Activated T-helper 2 cell treated with anti-CD3 and anti-CD28 coated beads, Interferon-gamma antibody, Interleukin-2, Interleukin-4, amounts not matched to agents 10 μg/mL and 5 μg/mL and 100 μg/mL, durations not matched to agents 14 hours and 24 hours and 36 hours (primary cell): Measurements from ENCODE around the gene PTCH1. TPM values are rescaled to one million over a fixed set of nuclear protein-coding genes. Genes with fewer than 3 reads are reported as not detected.

Experiments used
- DNase-seq: peaks from one replicate; pipeline ENCODE4 v3.0.0; 2021; ENCODE audit warnings: low spot score
- H3K27ac Mint-ChIP-seq: one replicate; pipeline ENCODE4 v1.8.0; 2021; ENCODE audit warnings: mixed read lengths
- H3K27me3 Mint-ChIP-seq: one replicate; pipeline ENCODE4 v1.8.0; 2021; ENCODE audit warnings: low read depth, mixed read lengths
- H3K36me3 Mint-ChIP-seq: one replicate; pipeline ENCODE4 v1.8.0; 2021; ENCODE audit warnings: low read depth, mixed read lengths
- H3K4me1 Mint-ChIP-seq: one replicate; pipeline ENCODE4 v1.8.0; 2021; ENCODE audit warnings: low read depth, mixed read lengths
- H3K4me3 Mint-ChIP-seq: one replicate; pipeline ENCODE4 v1.8.0; 2021; ENCODE audit warnings: low read depth, mild to moderate bottlenecking, moderate library complexity, mixed read lengths
- H3K9me3 Mint-ChIP-seq: one replicate; pipeline ENCODE4 v1.8.0; 2021; ENCODE audit warnings: mixed read lengths
- intact Hi-C: fragments of 100-400 bp; cut with micrococcal nuclease; formaldehyde crosslinking; loops from one replicate; pipeline ENCODE4 v1.15.1; 2023
- total RNA-seq: library from RNA; stranded (reverse); gene quantifications from 2 replicates; pipeline ENCODE4 v1.2.3, GENCODE V29; 2022

The PTCH1 gene
- total RNA-seq, 1 donor from 2014 or later, result 5.2 TPM

DNA sequence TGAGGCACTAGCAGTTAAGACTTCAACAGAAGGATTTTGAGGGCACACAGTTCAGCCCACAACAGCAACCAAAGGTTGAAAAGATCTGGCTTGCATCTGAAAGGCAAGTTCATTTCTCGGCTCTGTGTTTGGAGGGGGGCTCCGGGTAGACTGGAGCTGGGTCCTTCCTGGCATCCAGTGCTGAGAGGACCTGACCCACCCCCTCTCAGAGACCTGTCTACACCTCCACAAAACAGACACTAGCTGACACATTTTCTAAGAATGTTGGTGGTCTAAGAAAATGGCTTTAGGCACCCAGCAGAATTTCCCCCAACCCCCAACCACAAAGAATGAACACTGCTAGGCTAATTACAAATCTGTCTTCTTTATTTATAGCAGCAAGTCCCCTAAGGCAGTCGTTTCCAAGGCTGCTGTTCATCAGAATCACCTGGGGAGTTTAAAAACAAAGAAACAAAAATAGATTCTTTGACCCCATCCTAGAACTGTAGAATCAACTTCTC lies 6.2 kb upstream of the PTCH1 start:
- Mint-ChIP-seq H3K9me3 (no peaks in the 10 kb centered on the region), H3K4me1 (no peaks in the 10 kb centered on the region), H3K27me3 (peaks cover 47% of the 10 kb centered on the region), H3K36me3 (no peaks in the 10 kb centered on the region), H3K27ac (no peak overlapping the region), H3K4me3 (no peak overlapping the region)
- intact Hi-C loops, result no loop called here
- DNase-seq, result no peak

DNA sequence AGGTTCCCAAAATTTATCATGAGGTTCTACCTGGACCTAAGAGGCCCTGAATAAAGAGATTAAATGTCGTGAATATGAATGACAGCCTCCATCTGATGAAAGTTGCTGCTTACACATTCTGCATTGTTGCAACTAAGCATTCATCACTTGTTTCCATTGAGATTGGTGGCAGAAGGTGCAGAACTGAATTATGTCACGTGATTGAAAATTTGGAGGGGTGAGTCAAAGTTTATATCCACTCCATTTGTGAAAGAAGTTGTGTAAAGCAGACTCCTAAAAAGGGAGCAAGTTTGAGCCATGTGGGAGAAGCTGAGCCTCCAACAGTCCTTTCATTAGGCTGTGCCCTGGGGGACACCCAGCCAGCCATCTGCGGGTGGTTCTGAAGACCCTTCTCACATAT lies 4.9 kb upstream of the PTCH1 start:
- H3K27me3 Mint-ChIP-seq, result peaks cover 49% of the 10 kb centered on the region
- no peak overlapping the region for H3K4me3 Mint-ChIP-seq
- DNase-seq, result no peak
- no peaks in the 10 kb centered on the region for H3K36me3 Mint-ChIP-seq
- no peaks in the 10 kb centered on the region for H3K9me3 Mint-ChIP-seq
- peaks cover under 1% of the 10 kb centered on the region for H3K4me1 Mint-ChIP-seq
- intact Hi-C loops, result no loop called here
- H3K27ac Mint-ChIP-seq, result no peak overlapping the region

DNA sequence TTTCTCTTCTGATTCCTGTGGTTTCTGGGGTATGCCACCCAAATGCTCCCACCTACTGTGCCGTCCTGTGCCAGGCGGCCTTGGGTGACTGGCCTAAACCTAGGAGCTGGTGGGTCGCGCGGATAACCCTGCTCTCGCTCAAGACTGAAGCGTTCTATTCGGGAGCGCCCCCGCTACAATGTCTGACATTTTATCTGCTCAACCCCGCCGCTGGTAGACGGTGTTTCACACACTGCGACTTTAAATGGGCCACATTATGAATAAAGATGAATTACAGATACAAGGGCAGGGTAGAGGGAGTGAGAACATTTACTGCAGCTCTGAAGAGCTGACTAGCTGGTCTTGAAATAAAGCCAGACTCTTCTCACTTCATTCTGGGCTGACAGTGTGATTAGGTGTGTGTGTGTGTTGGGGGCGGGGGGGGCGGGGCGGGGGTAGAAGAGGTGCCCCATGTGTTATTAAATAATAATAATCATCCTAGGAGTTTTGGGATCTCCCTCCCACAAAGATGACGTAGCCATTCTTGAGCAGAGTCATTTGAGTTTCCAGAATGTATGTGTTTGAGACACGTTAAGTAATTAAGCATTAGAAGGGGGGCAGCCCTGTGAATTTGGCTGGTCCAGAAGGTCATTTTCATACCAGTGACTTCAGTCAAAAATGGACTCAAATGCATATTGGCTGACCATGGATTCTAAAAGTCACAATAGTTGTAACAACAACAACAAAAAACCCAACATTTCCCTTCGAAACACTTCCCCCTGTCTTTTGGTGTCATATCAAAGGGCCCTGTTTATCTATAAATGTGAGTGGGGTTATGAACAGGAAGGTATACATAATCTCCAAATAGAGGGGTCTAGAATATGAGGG lies 1.0 kb upstream of the PTCH1 start:
- Mint-ChIP-seq H3K27ac (no peak overlapping the region), H3K27me3 (peaks cover 72% of the 10 kb centered on the region), H3K9me3 (no peaks in the 10 kb centered on the region), H3K4me3 (peak overlapping the region; percentile 40), H3K36me3 (peaks cover 9% of the 10 kb centered on the region), H3K4me1 (peaks cover 14% of the 10 kb centered on the region)
- intact Hi-C loops, result no loop called here
- no peak for DNase-seq

DNA sequence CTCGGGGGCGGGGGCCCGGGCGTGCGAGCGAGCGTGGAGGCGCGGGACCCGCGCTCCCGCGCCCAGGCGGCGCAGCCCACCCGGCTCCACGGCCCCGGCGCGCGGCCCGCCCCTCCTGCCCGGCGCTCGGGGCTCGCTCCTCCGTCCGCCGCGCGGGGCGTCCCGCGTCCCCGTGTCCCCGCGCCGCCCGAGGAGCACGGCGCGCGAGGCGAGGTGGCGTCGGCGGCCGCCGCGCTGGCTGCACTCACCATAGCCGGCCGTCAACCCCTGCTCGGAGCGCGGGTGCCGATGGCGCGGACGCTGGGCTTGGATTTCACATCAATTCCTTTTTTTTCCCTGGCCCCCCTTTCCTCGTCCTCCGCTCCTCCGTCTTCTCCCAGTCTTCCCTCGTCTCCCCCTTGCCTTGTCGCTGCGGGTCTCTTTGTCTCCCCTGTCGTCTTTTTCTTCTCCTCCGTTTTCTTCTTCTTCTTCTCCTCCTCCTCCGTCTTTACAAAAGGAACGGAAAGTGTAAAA lies 494 bp downstream of the PTCH1 start:
- Mint-ChIP-seq H3K4me3 (peak overlapping the region; percentile 91), H3K4me1 (peaks cover 23% of the 10 kb centered on the region), H3K27me3 (peaks cover 74% of the 10 kb centered on the region), H3K27ac (peak overlapping the region; percentile 49), H3K36me3 (peaks cover 10% of the 10 kb centered on the region), H3K9me3 (no peaks in the 10 kb centered on the region)
- no peak for DNase-seq
- intact Hi-C loops, result loop anchor here (1.0 kb wide), 1 partner anchor 8 kb away; no protein-coding TSS in a partner anchor

DNA sequence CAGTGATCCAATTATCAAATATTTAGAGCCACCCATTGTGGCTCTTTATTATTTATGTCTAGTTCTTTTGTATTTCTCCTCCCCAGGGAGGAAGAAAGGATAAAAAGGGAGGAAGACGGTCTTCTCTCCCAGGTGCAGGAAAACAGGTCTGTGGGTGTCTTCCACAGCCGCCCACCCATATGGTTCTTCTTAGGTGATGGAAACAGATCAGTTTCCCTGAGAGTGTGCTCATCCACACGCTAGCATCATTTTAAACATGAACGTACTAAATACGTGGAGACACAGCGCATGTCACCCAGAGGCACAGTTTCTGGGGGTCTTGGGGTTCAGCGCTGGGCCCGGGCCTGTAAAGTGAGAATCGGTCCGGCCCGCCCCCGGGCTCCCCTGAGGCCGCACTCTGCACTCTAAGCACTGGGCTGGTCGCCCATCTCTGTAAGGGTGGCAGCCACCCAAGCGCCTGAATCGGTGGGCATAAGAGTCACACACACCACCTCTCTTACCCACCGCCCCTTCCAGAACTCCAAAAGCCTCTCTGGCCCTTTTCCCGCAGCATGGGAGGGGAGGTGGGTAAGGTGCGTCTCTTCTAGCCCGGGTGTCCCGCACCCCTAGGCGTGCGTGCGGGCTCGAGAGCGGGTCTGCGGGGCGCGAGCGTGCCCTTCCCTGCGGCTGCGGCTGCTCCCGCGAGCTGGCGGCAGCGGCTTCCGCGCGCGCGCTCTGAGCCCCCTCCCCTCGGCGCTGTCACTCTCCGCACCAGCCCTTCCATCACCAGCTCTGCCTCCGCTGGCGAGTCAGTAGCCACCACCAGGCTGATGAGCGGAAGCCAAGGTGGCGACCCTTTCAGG lies 1.3 kb downstream of the PTCH1 start:
- H3K36me3 Mint-ChIP-seq, result peaks cover 10% of the 10 kb centered on the region
- H3K27ac Mint-ChIP-seq, result no peak overlapping the region
- peaks cover 23% of the 10 kb centered on the region for H3K4me1 Mint-ChIP-seq
- DNase-seq, result no peak
- H3K9me3 Mint-ChIP-seq, result no peaks in the 10 kb centered on the region
- intact Hi-C loops, result loop anchor here (1.0 kb wide), 1 partner anchor 7 kb away; no protein-coding TSS in a partner anchor
- H3K4me3 Mint-ChIP-seq, result peak overlapping the region; percentile 37
- peaks cover 67% of the 10 kb centered on the region for H3K27me3 Mint-ChIP-seq

DNA sequence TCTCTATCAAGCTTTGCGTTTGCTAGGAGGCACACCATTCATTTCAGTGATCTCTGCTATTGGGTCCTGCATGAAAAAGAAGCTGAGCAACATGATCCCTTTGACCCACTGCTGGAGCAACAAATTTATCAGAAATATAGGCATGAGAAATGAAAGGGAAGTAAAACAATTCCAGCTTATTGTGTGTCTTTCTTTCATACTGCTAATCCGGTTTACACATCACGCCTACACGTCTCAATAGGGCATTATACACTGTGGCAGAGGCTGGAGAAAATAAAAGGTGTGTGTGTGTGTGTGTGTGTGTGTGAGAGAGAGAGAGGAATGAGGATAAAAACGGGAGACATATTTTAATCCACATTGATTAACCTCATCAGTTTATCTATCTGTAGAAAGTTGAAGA lies 2.4 kb downstream of the PTCH1 start:
- DNase-seq, result no peak
- Mint-ChIP-seq H3K36me3 (peaks cover 10% of the 10 kb centered on the region), H3K9me3 (no peaks in the 10 kb centered on the region), H3K4me3 (peak overlapping the region; percentile 26), H3K27me3 (peaks cover 63% of the 10 kb centered on the region), H3K27ac (no peak overlapping the region), H3K4me1 (peaks cover 30% of the 10 kb centered on the region)
- intact Hi-C loops, result loop anchor here (5.0 kb wide), 2 partner anchors 493 to 638 kb away; no protein-coding TSS in a partner anchor

DNA sequence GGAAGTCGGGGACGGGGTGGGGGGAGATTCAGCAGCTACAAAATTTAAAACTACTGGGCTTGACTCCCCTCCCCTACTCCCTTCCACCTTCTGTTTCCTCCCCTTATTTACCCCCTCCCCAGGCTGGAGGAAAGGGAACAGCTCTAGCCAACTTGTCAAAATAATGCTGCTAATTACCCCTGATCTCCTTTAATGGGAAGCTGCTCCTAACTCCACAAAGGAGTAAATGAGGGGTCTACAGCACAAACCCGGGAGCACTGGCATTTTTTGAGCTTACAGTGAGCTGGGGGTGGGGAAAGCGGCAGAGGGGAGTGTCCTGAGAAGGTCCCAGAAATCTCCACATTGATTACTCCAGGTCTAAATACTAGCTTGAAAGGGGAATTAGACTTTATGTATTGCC lies 3.1 kb downstream of the PTCH1 start:
- peaks cover 10% of the 10 kb centered on the region for H3K36me3 Mint-ChIP-seq
- no peak overlapping the region for H3K4me3 Mint-ChIP-seq
- no peak overlapping the region for H3K27ac Mint-ChIP-seq
- no peaks in the 10 kb centered on the region for H3K9me3 Mint-ChIP-seq
- DNase-seq, result no peak
- H3K27me3 Mint-ChIP-seq, result peaks cover 62% of the 10 kb centered on the region
- peaks cover 31% of the 10 kb centered on the region for H3K4me1 Mint-ChIP-seq
- intact Hi-C loops, result loop anchor here (5.0 kb wide), 2 partner anchors 494 to 639 kb away; no protein-coding TSS in a partner anchor

DNA sequence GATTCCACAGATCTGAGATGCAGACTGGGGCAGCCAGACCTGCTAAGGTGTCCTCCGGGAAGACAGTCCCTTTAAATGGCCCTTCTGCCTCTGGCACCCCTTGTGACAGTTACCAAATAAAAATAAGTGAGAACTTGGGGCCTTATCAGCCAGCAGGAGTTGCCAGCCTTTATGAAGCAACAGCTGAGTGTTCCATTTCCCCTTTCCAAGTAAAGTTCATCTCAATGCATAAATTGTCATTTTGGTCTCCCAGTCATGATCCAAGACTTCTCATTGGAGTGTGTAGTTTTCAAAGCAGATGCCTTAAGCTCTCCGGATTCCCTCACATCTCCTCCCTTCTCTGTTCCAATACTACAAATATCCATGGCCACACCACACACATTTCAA lies 4.1 kb downstream of the PTCH1 start:
- Mint-ChIP-seq H3K4me1 (peaks cover 33% of the 10 kb centered on the region), H3K9me3 (no peaks in the 10 kb centered on the region), H3K27ac (no peak overlapping the region), H3K4me3 (peak overlapping the region; percentile 76), H3K27me3 (peaks cover 57% of the 10 kb centered on the region), H3K36me3 (peaks cover 10% of the 10 kb centered on the region)
- DNase-seq, result no peak
- intact Hi-C loops, result loop anchor here (5.0 kb wide), 2 partner anchors 495 to 640 kb away; no protein-coding TSS in a partner anchor

DNA sequence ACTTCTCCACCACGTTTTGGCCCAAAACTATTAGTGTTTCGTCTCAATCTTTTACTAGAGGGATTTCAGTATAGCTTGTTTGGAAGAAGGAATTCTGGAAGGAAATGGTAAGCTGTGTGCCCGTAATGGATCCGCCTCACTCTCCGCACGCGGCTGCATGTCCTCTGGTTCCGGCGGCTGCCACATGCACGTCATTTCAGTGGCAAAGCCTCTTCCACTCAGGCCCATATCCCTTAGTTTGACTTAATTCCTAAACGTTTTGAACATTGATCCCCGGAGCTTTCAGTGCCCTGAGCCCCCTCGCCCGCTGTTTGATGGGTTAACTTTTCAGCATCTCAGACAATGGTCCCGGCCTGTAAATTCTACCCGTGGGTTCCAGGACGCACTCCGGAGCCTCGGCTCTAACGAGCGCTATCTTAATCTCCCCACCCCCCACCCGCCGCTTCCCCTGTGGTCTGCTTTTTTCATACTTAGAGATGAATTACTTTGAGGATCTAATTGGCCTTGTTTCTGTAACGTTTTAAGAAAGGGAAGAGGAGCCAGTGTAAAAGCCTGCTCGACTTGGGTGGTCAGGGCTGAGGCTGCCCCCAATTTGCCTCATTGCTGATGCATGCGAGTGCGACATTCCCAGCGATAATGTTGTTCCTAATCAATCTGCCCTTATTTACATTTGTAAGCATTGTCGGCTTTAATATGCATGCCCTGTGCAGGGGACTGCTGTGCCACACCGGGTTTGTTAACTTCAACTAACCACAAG lies 4.6 kb downstream of the PTCH1 start:
- H3K9me3 Mint-ChIP-seq, result no peaks in the 10 kb centered on the region
- H3K4me1 Mint-ChIP-seq, result peaks cover 33% of the 10 kb centered on the region
- H3K36me3 Mint-ChIP-seq, result peaks cover 10% of the 10 kb centered on the region
- peaks cover 52% of the 10 kb centered on the region for H3K27me3 Mint-ChIP-seq
- DNase-seq, result no peak
- intact Hi-C loops, result loop anchor here (2.0 to 5.0 kb wide), 4 partner anchors 195 to 640 kb away; partner anchors contain the start of gene FANCC
- H3K4me3 Mint-ChIP-seq, result peak overlapping the region; percentile 76
- H3K27ac Mint-ChIP-seq, result no peak overlapping the region

DNA sequence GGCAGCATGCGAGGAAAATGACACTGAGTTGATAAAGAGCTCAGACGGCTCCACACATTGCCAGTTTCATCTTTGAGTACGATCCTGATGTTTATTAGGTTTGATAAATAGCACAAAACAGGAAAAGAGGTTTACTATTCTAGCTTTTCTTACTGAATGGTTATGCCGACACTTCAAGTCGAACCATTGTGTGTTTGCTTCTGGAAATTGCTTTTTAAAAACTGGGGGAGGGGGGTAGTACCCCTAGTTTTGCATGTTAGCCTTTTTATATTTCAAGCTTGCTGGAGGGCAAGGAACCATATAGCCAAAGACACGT lies 5.2 kb downstream of the PTCH1 start:
- no peaks in the 10 kb centered on the region for H3K9me3 Mint-ChIP-seq
- peaks cover 32% of the 10 kb centered on the region for H3K4me1 Mint-ChIP-seq
- DNase-seq, result no peak
- H3K27me3 Mint-ChIP-seq, result peaks cover 48% of the 10 kb centered on the region
- intact Hi-C loops, result loop anchor here (2.0 to 5.0 kb wide), 4 partner anchors 195 to 641 kb away; partner anchors contain the start of gene FANCC
- H3K4me3 Mint-ChIP-seq, result peak overlapping the region; percentile 76
- H3K36me3 Mint-ChIP-seq, result peaks cover 10% of the 10 kb centered on the region
- peak overlapping the region; percentile 39 for H3K27ac Mint-ChIP-seq

DNA sequence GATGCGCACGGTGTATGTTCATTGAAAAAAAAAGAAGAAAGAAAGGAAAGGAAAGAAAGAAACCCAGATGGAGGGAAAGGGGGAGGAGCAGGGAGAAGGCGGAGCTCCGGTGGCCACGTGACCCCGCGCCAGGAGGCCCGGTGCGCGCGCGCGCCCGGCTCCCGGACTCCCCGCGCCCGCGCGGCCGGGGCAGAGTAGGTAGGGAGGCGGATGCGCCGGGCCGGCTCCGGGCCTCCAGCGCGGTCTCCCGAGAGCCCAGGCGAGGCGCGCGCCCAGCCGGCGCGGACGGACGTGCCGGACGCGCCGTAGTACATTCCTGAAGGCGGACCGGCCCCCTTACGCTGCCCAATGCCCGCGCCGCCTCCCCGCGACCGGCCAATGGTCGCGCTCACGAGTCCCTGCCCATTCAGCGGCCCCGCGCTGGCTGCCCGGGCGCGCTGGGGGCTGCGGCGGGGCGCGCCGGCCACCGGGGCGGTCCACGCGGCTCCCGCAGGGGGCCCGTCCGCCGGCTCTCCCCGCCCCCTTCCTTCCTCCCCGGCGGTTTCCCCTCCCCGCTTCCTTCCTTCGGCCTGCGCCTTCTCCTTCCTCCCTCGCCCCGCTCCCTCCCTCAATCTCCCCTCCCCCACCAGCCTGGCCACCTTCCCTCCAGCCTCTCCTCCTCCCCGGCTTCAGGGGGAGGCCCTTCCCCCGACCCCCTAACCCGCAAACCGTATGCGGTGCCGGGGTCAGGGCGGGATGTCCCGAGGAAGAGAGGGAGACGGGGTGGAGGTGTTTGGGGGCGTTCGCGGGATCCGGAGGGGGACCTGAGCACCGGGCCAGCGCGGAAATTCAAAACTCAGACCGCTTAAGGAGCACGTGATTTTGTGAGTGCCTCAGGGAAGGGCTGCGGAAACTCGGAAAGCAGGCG lies 5.8 kb downstream of the PTCH1 start:
- Mint-ChIP-seq H3K27ac (peak overlapping the region; percentile 81), H3K9me3 (no peaks in the 10 kb centered on the region), H3K27me3 (peaks cover 46% of the 10 kb centered on the region), H3K36me3 (peaks cover 10% of the 10 kb centered on the region), H3K4me3 (peak overlapping the region; percentile 88), H3K4me1 (peaks cover 30% of the 10 kb centered on the region)
- DNase-seq, result peak; percentile 82
- intact Hi-C loops, result loop anchor here (2.0 to 5.0 kb wide), 4 partner anchors 194 to 641 kb away; partner anchors contain the start of gene FANCC
